ENCODE results near the gene DMPK.

Gene DMPK

DNA sequence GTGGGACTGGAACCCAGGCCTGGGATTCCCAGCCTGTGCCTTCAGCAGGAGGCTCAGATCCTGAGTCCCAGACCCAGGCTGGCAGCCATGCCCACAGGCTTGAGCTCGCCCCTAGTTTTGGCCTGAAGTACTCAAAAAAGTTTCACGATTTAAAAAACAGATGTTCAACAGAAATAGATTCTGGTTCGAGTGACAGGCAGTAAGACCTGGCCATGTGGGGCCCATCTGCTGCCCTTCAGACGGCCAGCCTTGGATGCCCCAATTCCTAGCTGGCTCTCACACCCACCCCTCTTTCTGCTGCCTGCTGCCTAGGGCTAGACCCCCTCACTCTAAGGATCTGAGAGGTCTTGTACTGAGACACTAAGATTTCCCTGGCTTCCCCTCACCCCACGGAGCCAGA is 2.8 kb upstream of the DMPK start:
- DNase-seq, result no peak

DNA sequence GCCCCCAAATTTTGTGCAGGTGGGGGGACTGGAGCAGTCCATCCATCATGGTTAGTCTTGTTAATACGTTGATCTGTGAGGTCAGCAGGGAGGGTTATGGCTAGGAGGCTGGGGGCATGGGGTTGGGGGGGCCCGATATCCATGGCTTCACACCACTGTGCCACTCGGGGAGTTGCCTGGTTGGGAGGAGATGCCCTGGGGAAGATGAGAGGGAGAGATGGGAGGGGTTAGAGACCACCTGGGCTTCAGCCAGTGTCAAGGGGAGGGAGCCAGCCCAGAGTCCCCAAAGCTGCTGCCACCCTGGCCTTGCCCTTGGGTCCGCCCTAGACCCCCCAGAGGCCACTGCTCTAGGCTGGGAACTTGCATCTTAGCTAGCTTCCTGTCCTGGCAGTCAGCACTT is 1.8 kb upstream of the DMPK start:
- DNase-seq, result no peak

DNA sequence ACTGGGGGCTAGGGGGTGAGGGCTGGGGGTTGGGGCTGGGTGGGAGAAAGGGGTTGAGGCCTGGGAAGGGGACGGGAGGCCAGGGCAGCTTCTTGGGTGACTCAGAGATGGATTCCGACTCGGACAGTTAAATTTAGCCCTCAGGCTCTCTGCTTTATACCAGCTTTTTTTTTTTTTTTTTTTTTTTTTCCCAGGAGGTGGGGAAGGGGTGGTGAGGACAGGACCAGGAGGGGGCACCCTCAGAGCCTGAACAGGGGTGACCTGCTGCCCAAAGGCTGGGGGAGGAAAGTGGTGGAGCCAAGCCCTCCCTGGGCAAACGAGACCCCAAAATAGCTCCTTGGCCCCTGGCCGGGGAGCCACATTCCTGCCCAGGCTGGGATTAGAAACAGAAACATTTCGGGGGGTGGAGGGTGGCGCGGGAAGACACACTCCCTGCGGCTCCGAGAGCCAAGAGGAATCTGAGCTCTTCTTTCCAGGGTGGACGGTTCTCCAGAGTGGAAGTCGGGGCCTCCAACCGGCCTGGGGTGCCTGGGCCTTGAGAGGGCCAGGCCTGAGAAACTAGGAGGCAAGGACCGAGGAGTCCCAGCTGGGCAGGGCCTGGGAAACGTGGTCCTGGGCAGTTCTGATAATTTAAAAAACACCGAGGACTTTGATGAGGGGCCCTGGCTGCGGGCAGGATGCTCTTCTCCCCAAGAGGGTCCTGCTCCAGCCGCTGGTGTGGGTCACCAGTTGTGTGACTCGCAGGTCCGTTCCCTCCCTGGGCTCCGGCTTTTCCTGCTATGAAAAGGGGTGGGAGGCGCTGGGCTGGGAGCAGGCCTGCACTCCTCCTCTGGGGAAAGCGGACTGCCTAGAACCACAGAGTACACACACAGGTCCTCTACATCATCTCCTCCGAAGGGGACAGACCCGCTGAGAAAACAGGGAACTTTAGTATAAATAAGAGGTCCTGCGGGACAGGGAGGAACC is 813 bp upstream of the DMPK start:
- DNase-seq, result no peak

DNA sequence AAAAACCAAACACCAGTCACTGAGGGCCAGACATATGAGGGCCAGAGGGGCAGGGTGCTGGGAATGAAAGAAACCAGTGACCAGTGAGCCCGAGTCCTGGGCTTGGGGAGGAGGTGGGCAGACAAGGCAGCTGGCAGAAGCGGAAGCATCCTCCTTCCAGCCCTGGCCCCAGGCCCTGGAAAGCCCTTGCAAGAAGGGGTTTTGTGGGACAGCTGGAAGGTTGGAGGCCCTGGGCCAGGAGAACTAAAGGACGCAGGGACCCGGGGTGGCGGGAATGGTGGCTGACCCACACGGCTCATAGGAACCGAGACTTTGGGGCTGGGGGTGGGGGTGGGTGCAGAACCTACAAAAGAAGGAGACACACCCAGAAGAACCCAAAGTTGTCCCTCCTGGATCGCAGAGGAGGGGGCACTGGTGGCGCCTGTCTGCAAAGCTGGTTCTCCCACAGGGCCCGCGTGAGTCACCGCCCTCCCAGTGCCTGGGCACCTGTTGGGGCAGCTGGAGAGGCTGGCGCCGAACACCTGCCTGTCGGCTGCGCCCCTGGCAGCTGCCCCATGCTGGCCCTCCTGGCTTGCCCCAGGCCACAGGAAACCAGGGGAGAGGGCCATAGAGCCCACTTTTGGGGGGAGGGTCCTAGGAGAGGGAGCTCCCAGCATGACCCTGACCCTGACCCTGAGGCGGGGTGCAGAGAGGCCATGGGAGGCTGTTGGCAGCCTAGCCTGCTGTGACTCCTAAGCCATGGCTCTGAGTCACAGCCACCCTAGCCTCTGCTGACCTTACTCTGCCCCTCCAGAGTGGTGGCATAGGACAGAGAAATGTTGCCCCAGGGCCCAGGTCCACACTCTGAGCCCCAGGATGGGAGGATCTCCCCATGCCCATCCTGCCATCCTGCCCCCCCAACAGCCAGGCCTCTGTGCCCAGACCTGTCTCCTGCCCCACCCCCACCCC is 802 bp downstream of the DMPK start:
- DNase-seq, result no peak

DNA sequence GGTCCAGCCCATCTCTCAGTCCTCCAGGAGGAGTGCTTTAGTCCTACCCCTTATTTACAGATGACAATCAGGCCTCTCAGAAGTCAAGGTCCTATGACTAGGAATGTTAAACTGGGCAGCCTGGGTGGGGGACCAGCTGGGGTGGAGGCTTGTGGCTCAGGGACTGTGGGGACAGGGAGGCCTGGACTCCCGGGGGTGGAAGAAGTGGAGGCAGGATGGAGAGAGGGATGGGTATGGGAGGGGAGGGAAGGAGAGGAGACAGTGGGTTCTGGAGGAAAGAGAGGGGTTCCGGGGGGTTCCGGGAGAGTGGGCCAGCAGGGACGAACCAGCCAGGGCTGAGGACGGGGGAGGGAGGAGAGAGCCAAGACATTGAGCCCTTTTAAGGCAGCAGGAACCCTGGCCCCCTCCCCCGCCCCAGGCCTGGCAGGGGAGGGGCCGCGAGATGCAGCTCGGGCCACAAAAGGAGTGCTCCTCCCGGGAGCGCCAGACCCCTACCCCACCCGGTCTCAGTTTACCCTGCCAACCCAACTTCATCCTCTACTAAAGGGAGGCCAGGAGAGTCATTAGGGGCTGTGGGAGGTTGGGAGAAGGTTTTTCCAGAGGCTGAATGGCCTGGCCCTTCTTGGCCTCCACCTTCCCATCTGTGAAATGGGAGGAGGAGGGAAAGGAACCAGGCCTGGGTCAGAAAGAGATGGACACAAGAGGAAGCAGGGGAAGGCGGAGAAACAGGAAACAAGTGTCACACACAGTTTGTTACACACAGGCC is 1.7 kb downstream of the DMPK start:
- no peak for DNase-seq

DNA sequence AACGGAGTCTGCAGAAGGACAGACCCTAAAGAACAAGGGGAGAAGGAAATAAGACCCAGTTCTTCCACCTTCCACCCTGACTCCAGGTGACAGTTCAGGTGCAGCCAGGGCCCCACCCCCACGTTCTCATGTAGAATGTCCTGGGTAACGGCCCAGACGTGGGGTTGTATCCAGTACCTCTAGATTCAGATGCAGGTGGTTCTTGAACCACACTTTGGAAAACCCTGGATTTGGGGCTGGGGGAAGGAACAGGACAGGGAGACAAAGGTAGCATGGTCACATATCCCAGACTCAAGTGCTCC is 2.2 kb downstream of the DMPK start:
- DNase-seq, result no peak

DNA sequence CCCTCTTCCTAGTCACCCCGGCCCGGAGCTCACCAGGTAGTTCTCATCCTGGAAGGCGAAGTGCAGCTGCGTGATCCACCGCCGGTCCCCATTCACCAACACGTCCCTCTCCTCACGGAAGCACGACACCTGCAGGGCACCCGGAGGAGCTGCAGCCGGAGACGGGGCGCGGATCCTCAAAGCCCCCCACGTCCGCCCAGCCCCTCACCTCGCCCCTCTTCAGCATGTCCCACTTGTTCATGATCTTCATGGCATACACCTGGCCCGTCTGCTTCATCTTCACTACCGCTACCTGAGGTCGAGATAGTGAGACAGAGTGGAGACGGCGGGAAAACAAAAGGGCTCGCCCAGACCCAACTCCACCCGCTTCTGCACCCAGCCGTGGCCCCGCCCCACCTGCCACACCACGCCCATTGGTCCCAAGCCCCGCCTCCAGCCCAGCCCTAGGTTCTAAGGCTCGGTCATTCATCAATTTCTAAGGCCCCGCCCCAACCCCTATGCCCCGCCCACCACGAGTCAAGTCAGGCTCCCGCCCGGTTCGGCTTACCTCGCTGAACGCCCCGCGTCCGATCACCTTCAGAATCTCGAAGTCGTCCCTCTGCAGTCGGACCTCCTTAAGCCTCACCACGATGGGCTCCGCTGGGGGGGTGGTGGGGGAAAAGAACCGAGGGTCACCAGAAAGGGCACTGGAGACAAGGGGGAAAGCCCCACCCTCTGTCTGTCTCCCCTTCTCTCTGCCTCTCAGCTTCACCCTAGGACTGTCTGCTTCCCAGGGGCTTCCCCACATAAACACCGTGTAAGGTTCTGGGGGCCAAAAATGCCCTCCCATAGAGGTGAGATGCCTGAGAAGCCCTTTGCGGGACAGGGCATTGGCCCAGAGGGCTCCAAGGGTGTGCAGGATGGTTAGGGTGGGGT is 2.8 kb downstream of the DMPK start:
- no peak for DNase-seq

DNA sequence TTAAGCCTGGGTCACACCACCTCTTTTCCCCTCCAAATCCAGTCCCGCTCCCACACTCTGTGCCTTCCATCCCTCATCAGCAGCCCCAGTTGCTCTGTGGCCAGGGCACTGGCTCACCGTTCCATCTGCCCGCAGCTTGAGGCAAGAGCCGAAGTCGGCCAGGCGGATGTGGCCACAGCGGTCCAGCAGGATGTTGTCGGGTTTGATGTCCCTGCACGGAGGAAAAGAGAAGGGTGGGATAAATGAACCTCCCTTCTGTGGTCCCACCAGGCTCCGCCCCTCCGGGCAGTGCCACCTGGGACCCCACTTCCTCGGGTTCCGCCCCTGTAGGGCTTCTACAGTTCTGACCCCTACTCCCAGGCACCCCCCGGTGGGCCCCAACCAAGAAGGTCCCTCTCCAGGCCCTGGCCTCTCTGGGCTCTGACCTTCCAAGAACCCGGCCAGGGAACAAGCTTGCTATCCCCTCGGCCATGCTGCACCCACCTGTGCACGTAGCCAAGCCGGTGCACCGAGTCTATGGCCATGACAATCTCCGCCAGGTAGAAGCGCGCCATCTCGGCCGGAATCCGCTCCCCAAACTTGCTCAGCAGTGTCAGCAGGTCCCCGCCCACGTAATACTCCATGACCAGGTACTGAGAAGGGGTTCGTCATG is 4.2 kb downstream of the DMPK start:
- no peak for DNase-seq

DNA sequence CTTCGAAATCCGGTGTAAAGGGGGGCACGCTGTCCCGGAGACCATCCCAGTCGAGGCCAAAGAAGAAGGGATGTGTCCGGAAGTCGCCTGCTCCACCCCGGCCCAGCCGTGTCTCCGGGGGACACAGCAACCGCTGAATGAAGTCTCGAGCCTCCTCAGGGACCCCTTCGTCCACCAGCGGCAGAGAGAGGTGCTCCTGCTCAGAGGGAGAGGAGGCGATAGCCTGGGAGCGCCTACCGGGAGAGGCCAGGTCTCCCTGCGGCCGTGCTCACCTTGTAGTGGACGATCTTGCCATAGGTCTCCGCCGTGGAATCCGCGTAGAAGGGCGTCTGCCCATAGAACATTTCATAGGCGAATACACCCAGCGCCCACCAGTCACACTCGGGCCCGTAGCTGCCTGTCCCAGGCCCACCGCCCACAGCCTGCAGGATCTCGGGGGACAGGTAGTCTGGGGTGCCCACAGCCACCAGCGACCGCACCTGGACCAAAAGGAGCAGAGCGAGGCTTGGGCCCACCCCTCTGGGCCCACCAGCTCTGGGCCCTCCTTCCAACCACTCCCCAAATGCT is 4.8 kb downstream of the DMPK start:
- no peak for DNase-seq

DNA sequence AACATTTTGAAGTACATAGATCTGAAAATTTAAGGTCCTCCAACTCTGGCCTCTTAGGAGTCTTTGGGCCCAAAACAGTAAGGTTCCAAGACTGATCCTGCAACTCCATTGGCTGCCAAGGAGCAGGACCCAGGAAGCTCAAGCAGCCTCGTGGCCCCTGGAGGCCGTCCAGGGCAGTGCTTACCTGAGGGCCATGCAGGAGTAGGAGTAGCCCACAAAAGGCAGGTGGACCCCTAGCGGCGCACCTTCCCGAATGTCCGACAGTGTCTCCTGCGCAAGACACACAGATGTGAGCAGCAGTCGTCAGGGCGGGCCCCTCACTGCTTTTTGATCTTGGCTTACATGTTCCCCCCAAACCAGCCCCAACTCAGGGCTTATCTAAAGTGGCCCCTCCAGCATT is 7.5 kb downstream of the DMPK start:
- no peak for DNase-seq

DNA sequence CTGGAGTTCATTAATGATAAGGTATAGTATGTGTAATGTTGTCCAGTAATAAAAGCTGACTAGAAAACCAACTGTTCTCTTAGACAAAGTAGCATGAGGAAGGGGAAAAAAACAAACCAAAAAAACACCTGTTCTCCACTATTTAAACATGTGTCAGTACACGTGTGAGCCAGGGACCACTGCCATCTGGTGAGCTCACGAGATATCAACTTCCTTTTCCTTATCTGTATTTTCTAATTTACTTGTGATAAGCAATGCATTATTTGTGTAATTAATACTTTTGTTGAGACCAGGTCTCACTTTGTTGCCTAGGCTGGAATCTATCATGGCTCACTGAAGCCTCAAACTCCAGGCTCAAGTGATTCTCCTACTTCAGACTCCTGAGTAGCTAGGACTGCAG is 8.9 kb downstream of the DMPK start:
- DNase-seq, result no peak

DNA sequence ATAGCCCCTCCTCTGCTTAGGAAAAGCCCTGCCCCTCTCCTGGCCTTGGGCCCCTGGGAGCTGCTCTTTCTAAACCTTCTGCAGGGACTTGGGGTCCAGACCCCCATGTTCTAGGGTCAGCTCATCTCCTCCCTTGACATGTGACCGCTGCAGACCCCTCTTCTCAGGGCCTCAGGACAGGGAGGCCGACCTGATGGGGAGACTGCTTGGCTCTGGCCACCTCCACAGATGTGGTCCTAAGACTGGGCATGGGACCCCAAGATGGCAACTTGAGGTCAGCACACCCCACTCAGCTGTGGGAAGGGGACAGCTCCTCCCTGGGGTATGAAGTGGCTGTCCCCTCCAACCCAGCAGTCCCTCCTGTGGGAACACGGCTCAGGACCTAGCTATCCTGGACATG is 9.4 kb downstream of the DMPK start:
- no peak for DNase-seq

DNA sequence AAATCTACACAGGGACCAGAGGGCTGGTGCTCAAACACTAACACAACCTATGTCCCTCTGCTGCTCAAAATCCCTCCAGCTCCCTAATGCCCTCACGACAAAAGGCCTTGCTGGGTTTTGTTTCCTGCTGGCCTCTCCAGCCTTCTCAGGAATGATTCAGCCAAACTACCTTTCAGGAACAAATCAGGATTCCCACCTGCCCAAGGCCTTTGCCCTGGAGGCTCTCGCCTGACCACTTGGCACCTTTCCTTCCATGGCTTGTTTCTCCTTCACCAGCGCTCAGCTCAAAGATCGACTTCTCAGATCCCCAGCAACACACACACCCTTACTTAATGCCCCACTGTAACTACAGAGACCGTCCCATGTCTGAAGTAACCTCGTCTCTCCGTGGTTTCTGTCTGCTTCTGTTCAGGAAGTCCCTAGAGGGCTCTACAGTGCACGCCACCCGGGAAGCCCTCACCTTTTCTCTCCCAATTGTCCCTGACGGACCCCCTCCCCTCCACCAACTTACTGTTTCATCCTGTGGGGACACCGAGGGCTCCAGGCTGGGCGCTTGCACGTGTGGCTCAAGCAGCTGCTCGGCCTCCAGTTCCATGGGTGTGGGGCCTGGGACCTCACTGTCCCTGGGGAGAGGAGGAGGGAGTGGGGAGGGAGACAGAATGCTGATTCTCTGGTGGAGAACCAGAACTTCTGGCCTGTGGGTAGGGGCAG is 10.0 kb downstream of the DMPK start:
- no peak for DNase-seq

DNA sequence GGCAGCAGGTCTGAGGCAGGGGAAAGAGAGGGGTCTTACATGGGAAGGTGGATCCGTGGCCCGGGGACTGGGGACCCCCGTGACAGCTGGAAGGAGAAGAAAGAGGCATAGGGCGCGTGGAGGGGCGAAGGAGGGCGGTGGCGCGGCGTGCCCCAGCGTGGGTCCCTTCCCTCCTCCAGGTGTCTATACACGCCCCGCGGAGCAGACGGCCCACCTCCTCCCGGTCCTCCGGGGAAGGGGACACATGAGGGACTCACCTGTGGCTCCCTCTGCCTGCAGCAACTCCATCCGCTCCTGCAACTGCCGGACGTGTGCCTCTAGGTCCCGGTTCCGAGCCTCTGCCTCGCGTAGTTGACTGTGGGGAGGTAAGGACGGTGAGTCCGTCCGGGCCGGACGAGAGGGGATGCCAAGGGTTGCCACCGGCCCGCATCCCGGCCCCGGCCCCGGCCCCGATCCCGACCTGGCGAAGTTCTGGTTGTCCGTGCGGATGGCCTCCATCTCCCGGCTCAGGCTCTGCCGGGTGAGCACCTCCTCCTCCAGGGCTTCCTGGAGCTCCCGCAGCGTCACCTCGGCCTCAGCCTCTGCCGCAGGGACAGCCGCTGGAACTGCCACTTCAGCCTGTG is 10.9 kb downstream of the DMPK start:
- DNase-seq, result no peak

DNA sequence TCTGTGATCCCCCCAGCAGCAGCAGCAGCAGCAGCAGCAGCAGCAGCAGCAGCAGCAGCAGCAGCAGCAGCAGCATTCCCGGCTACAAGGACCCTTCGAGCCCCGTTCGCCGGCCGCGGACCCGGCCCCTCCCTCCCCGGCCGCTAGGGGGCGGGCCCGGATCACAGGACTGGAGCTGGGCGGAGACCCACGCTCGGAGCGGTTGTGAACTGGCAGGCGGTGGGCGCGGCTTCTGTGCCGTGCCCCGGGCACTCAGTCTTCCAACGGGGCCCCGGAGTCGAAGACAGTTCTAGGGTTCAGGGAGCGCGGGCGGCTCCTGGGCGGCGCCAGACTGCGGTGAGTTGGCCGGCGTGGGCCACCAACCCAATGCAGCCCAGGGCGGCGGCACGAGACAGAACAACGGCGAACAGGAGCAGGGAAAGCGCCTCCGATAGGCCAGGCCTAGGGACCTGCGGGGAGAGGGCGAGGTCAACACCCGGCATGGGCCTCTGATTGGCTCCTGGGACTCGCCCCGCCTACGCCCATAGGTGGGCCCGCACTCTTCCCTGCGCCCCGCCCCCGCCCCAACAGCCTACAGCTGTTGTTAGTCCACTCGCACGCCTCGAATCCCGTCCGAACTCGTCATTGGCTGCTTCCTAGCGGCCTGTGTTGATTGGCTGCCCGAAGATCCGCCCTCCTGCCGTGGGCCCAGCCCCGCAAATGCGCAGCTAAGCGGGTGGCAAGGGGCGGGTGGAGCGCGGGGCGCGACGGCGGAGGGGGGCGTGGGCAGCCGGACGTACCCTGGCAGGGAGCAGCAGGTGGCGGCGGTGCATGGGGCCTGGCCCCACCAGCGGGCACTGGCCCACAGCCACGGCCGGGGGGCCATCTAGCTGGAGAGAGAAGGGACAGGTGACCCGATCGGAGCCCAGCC is 11.8 kb downstream of the DMPK start:
- peak; percentile 83 for DNase-seq

DNA sequence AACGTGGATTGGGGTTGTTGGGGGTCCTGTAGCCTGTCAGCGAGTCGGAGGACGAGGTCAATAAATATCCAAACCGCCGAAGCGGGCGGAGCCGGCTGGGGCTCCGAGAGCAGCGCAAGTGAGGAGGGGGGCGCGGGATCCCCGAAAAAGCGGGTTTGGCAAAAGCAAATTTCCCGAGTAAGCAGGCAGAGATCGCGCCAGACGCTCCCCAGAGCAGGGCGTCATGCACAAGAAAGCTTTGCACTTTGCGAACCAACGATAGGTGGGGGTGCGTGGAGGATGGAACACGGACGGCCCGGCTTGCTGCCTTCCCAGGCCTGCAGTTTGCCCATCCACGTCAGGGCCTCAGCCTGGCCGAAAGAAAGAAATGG is 12.5 kb downstream of the DMPK start:
- no peak for DNase-seq

DNA sequence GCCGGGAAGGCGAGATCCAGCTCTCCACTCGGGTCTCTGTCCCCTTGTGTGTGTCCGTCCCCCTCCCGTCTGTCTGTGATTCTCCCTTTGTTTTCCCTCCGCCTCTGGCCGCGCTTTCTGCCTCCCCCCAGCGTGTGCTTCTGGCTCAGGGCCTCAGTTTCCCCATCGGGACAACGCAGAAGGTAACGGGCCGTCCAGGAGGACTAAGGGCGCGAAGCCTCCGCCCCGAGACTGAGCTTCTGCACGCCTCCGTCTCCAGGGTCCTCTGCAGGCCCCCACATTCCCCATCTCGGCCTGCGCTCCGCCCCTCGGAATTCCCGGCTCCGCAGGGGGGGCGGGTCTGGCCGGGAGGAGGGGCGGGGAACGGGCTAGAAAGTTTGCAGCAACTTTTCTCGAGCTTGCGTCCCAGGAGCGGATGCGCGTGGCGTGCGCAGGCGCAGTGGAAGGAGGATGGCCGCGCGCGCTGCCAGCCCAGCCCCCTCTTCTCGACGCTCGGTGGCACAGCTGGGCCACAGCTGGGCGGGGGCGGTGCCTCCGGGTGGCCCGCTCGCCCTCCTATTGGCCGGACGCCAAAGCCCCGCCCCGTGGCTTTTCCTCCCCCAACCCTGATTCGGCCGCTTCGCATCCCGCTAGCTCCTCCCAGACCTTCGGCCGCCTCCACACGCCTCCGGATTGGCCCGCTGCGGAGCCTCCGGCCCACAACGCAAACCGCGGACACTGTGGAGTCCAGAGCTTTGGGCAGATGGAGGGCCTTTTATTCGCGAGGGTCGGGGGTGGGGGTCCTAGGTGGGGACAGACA is 13.1 kb downstream of the DMPK start, which contains the start of gene SIX5:
SIX5 (minus strand) TSS at position 269 of the 799 bp plus-strand sequence. CDS start 408 bp downstream, outside the sequence.
- peak; percentile 94 for DNase-seq

DNA sequence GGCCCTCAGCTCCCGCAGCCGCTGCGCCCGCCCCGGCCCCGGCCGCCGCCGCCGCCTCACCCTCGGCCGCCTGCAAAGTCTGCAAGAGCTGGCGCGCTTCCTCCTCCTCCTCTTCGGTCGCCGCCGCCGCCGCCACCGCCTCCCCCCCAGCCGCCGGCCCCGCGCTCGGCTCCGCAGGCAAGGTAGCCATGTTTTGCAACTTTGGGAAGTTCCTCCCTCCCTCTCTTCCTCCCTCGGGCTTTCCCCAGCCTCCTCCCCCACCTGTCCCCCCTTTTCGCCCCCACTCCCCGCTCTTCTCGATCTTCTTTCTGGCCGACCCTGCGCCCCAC is 13.7 kb downstream of the DMPK start:
- DNase-seq, result peak; percentile 38
